HepG2 (cell line): ENCODE results near the gene ALDH2. TPM values are rescaled to one million over a fixed set of nuclear protein-coding genes. Genes with fewer than 3 reads are reported as not detected.

ENCODE experiments used
- ATRX ChIP-seq: sonication (generic); formaldehyde crosslinking; IDR thresholded peaks from 2 replicates; pipeline ENCODE4 v1.4.0; 2020; ENCODE audit warnings: missing genetic modification reagents, borderline replicate concordance
- CREB1 ChIP-seq, 2 experiments: fragments of 450-650 bp in 1 of 2; IDR thresholded peaks; 2 replicates each; pipeline ENCODE4 v1.6.1; 2016 to 2017; ENCODE audit warnings: control low read depth in 1 of 2, mild to moderate bottlenecking in 1 of 2, missing compliant biosample characterization in 1 of 2, missing genetic modification characterization in 1 of 2
- EP300 ChIP-seq, 3 experiments: sonication (generic) in 1 of 3; formaldehyde crosslinking in 1 of 3; IDR thresholded peaks; 2 replicates each; pipeline versions ENCODE4 v1.5.1 to v1.6.1; 2011 to 2020; ENCODE audit warnings: low read depth in 2 of 3, low read length in 2 of 3, borderline replicate concordance in 1 of 3, improper control_type of control experiment in 1 of 3, mild to moderate bottlenecking in 1 of 3, missing genetic modification reagents in 1 of 3, moderate library complexity in 1 of 3
- KDM5B ChIP-seq: sonication (generic); formaldehyde crosslinking; IDR thresholded peaks from 2 replicates; pipeline ENCODE4 v1.4.0; 2020; ENCODE audit warnings: missing genetic modification reagents, mild to moderate bottlenecking, borderline replicate concordance
- KMT2A ChIP-seq: sonication (generic); formaldehyde crosslinking; IDR thresholded peaks from 2 replicates; pipeline ENCODE4 v1.4.0; 2020; ENCODE audit warnings: missing genetic modification reagents
- REXO4 ChIP-seq: sonication (generic); formaldehyde crosslinking; IDR thresholded peaks from 2 replicates; pipeline ENCODE4 v1.8.0; 2022; ENCODE audit warnings: missing genetic modification reagents, mild to moderate bottlenecking, borderline replicate concordance
- SIN3B ChIP-seq: fragments of 150-350 bp; IDR thresholded peaks from 2 replicates; pipeline ENCODE4 v1.6.1; 2014; ENCODE audit warnings: low read length
- SRY ChIP-seq: sonication (generic); formaldehyde crosslinking; IDR thresholded peaks from 2 replicates; pipeline ENCODE4 v1.8.0; 2022; ENCODE audit warnings: mild to moderate bottlenecking, missing genetic modification reagents
- ZBTB7B ChIP-seq: sonication (generic); formaldehyde crosslinking; IDR thresholded peaks from 2 replicates; pipeline ENCODE4 v1.4.0; 2020; ENCODE audit warnings: missing genetic modification reagents
- ZFP62 ChIP-seq: sonication (generic); formaldehyde crosslinking; IDR thresholded peaks from 2 replicates; pipeline ENCODE4 v1.4.0; 2020; ENCODE audit warnings: missing genetic modification reagents
- ZNF430 ChIP-seq: sonication (generic); formaldehyde crosslinking; IDR thresholded peaks from 2 replicates; pipeline ENCODE4 v1.9.0; 2021; ENCODE audit warnings: mild to moderate bottlenecking, missing genetic modification reagents
- ZNF460 ChIP-seq: sonication (generic); formaldehyde crosslinking; IDR thresholded peaks from 2 replicates; pipeline ENCODE4 v1.5.1; 2020; ENCODE audit warnings: missing genetic modification reagents, mild to moderate bottlenecking, borderline replicate concordance
- ZNF629 ChIP-seq: sonication (generic); formaldehyde crosslinking; conservative IDR thresholded peaks from 2 replicates; pipeline ENCODE4 v1.5.0; 2020; ENCODE audit warnings: missing genetic modification reagents
- ZNF772 ChIP-seq: sonication (generic); formaldehyde crosslinking; IDR thresholded peaks from 2 replicates; pipeline ENCODE4 v1.5.0; 2020; ENCODE audit warnings: mild to moderate bottlenecking, missing genetic modification reagents
- polyA plus RNA-seq, 8 experiments: library from polyadenylated mRNA; depleted of rRNA in 3 of 8; stranded (reverse) in 7 of 8; unstranded in 1 of 8; fragments of >200 nt; fragmentation: Illumina TruSeq in 4 of 8; extraction: Trizol in 4 of 8; gene quantifications; 2 replicates each; pipeline versions ENCODE4 v1.2.1 to v1.2.3, GENCODE V29; 2011 to 2016; ENCODE audit warnings: low read depth in 4 of 8, missing spikeins in 1 of 8, mixed read lengths in 1 of 8; ENCODE audit not compliant: insufficient read depth in 1 of 8
- total RNA-seq, 5 experiments: library from RNA; depleted of rRNA; stranded (reverse); fragments of >200 nt; fragmentation: Illumina TruSeq; extraction: Trizol; gene quantifications; 2 replicates each; pipeline ENCODE4 v1.2.3, GENCODE V29; 2016; ENCODE audit warnings: low read depth in 1 of 5
- TF ChIP-seq, protein P1 (sequence below): sonication (generic); formaldehyde crosslinking; IDR thresholded peaks from 2 replicates; pipeline ENCODE4 v1.5.1; 2020; ENCODE audit warnings: missing genetic modification reagents, mild to moderate bottlenecking, borderline replicate concordance
- TF ChIP-seq, protein P2 (sequence below): sonication (generic); formaldehyde crosslinking; IDR thresholded peaks from 2 replicates; pipeline ENCODE4 v1.5.1; 2020; ENCODE audit warnings: mild to moderate bottlenecking, missing genetic modification reagents, borderline replicate concordance
- TF ChIP-seq, protein P3 (sequence below): IDR thresholded peaks from 2 replicates; pipeline ENCODE4 v1.6.1; 2016; ENCODE audit warnings: missing biosample characterization, missing genetic modification reagents, low read depth

The ALDH2 gene
- total and polyA plus RNA-seq, 2 of the 13 experiments (the other 11 are each of a cell fraction or from before 2014, with no cell fraction given) = 78.8 to 103 TPM

DNA sequence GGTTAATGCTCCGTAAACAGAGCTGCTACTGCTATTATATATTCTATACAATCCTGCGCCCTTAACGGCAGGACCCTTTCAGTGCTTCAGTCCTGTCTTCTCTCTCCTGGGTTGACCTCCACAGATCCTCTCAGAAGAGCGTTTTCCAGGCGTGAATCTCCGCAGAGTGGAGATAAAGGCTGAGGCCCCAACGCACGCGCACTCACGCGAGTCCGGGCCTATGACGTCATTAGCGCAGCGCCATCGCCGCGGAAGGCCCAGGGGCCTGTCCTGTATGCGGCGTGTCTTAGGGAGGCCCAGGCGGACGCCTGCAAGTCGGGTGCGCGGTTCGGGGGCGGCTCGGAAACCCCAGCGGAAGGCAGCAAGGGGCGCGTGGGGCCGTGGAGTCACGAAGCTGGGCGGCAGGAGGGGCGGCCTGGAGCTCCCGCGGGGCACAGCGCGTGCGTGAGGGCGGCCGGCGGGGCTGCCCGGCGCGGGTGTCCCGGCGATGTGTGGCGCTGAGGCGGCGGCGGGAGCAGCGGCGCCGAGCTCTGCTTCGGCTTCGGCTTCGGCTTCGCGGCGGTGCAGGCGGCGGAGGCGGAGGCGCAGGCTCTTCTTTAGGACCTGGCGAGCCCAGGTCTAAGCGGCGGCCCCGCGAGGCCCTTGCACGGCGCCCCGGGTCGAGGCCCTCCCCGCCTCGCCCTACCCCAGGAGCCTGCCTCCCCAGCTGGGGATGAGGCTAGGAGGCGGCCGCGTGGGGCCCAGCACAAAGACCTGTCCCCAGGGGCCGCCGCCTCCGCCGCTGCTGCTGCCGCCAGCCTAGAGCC is 75.2 kb downstream of the ALDH2 start, which contains the start of gene MAPKAPK5 (continued):
- TF ChIP-seq, protein P1, sequence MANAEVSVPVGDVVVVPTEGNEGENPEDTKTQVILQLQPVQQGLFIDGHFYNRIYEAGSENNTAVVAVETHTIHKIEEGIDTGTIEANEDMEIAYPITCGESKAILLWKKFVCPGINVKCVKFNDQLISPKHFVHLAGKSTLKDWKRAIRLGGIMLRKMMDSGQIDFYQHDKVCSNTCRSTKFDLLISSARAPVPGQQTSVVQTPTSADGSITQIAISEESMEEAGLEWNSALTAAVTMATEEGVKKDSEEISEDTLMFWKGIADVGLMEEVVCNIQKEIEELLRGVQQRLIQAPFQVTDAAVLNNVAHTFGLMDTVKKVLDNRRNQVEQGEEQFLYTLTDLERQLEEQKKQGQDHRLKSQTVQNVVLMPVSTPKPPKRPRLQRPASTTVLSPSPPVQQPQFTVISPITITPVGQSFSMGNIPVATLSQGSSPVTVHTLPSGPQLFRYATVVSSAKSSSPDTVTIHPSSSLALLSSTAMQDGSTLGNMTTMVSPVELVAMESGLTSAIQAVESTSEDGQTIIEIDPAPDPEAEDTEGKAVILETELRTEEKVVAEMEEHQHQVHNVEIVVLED (CRISPR knock-in tag) = peak; percentile 86
- TF ChIP-seq SIN3B (peak; percentile 91), ZFP62 (no peak), ZBTB7B (CRISPR knock-in tag) (peak; percentile 78; the same call in 1 of the 2 replicates), ZNF430 (CRISPR knock-in tag) (0 out of 2 replicates have a peak, but pooled peaks have one; percentile 8), ZNF629 (no peak), CREB1 (IDR thresholded peaks at IDR 0.05) (peak; percentile 100), CREB1 (CRISPR knock-in tag; IDR thresholded peaks at IDR 0.05) (peak; percentile 98), KMT2A (CRISPR knock-in tag) (peak; percentile 97), KDM5B (CRISPR knock-in tag) (peak; percentile 84; the same call in 1 of the 2 replicates), ZNF772 (CRISPR knock-in tag) (peak; percentile 84), SRY (CRISPR knock-in tag) (peak; percentile 80), ATRX (CRISPR knock-in tag) (no peak), REXO4 (CRISPR knock-in tag) (no peak), ZNF460 (CRISPR knock-in tag) (no peak), EP300 (IDR thresholded peaks at IDR 0.05; ENCODE audit: low read depth in 2 of 2, low read length in 2 of 2) (0 out of 4 replicates have a peak, but pooled peaks of 1 of the 2 experiments have one; percentile 12), EP300 (CRISPR knock-in tag; IDR thresholded peaks at IDR 0.05; ENCODE audit: borderline replicate concordance) (peak; percentile 53; the same call in 1 of the 2 replicates)
- TF ChIP-seq, protein P2, sequence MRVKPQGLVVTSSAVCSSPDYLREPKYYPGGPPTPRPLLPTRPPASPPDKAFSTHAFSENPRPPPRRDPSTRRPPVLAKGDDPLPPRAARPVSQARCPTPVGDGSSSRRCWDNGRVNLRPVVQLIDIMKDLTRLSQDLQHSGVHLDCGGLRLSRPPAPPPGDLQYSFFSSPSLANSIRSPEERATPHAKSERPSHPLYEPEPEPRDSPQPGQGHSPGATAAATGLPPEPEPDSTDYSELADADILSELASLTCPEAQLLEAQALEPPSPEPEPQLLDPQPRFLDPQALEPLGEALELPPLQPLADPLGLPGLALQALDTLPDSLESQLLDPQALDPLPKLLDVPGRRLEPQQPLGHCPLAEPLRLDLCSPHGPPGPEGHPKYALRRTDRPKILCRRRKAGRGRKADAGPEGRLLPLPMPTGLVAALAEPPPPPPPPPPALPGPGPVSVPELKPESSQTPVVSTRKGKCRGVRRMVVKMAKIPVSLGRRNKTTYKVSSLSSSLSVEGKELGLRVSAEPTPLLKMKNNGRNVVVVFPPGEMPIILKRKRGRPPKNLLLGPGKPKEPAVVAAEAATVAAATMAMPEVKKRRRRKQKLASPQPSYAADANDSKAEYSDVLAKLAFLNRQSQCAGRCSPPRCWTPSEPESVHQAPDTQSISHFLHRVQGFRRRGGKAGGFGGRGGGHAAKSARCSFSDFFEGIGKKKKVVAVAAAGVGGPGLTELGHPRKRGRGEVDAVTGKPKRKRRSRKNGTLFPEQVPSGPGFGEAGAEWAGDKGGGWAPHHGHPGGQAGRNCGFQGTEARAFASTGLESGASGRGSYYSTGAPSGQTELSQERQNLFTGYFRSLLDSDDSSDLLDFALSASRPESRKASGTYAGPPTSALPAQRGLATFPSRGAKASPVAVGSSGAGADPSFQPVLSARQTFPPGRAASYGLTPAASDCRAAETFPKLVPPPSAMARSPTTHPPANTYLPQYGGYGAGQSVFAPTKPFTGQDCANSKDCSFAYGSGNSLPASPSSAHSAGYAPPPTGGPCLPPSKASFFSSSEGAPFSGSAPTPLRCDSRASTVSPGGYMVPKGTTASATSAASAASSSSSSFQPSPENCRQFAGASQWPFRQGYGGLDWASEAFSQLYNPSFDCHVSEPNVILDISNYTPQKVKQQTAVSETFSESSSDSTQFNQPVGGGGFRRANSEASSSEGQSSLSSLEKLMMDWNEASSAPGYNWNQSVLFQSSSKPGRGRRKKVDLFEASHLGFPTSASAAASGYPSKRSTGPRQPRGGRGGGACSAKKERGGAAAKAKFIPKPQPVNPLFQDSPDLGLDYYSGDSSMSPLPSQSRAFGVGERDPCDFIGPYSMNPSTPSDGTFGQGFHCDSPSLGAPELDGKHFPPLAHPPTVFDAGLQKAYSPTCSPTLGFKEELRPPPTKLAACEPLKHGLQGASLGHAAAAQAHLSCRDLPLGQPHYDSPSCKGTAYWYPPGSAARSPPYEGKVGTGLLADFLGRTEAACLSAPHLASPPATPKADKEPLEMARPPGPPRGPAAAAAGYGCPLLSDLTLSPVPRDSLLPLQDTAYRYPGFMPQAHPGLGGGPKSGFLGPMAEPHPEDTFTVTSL (CRISPR knock-in tag) = no peak
- TF ChIP-seq, protein P3, sequence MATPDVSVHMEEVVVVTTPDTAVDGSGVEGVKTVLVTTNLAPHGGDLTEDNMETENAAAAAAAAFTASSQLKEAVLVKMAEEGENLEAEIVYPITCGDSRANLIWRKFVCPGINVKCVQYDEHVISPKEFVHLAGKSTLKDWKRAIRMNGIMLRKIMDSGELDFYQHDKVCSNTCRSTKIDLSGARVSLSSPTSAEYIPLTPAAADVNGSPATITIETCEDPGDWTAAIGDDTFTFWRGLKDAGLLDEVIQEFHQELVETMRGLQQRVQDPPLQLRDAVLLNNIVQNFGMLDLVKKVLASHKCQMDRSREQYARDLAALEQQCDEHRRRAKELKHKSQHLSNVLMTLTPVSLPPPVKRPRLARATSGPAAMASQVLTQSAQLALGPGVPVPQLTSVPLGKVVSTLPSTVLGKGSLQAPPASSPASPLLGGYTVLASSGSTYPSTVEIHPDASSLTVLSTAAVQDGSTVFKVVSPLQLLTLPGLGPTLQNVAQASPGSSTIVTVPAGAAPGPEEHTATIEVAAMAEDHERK (CRISPR knock-in tag) = 0 out of 2 replicates have a peak, but pooled peaks have one; percentile 45
